ENCODE results near the gene FBXO31. TPM values are rescaled to one million over a fixed set of nuclear protein-coding genes. Genes with fewer than 3 reads are reported as not detected.

Gene FBXO31
- total and polyA plus RNA-seq, 2 of the 8 experiments (the other 6 are each of a cell fraction or from before 2014, with no cell fraction given): 8.3 to 21.6 TPM

Other genes starting within 250 kb of the FBXO31 start
- gene C16orf95, start 66.4 kb downstream of the FBXO31 start, total RNA-seq (2021; fragmentation: NEBNext Ultra II Directional; extraction: Animal tissue kit (Norgen Biotek cat#: 25700)): 5.4 and 6.0 TPM in 2 replicates
- 5.0 and 8.4 TPM in 2 replicates for gene C16orf95, start 66.4 kb downstream of the FBXO31 start, polyA plus RNA-seq (2011; rRNA removed)
- 47.1 and 48.5 TPM in 2 replicates for gene MAP1LC3B, start 8.6 kb upstream of the FBXO31 start, total RNA-seq (2021; fragmentation: NEBNext Ultra II Directional; extraction: Animal tissue kit (Norgen Biotek cat#: 25700))
- 15.4 and 29.5 TPM in 2 replicates for gene MAP1LC3B, start 8.6 kb upstream of the FBXO31 start, polyA plus RNA-seq (2011; rRNA removed)
- gene ZCCHC14, start 109.2 kb upstream of the FBXO31 start, total RNA-seq (2021; fragmentation: NEBNext Ultra II Directional; extraction: Animal tissue kit (Norgen Biotek cat#: 25700)): 27.1 and 28.2 TPM in 2 replicates
- 8.2 and 15.6 TPM in 2 replicates for gene ZCCHC14, start 109.2 kb upstream of the FBXO31 start, polyA plus RNA-seq (2011; rRNA removed)
- gene JPH3, start 218.7 kb upstream of the FBXO31 start, total RNA-seq (2021; fragmentation: NEBNext Ultra II Directional; extraction: Animal tissue kit (Norgen Biotek cat#: 25700)): 28.3 and 28.4 TPM in 2 replicates
- 10.3 and 19.3 TPM in 2 replicates for gene JPH3, start 218.7 kb upstream of the FBXO31 start, polyA plus RNA-seq (2011; rRNA removed)

Data from H1 (cell line).